GM21717 (cell line): ENCODE results near the gene NOS3.

ENCODE experiments used
- ATAC-seq: cut with Tn5 transposase; IDR thresholded peaks from one replicate; pipeline ENCODE4 v1.9.1; 2021; ENCODE audit warnings: mild to moderate bottlenecking, moderate library complexity; ENCODE audit not compliant: unreplicated experiment

Gene NOS3

DNA sequence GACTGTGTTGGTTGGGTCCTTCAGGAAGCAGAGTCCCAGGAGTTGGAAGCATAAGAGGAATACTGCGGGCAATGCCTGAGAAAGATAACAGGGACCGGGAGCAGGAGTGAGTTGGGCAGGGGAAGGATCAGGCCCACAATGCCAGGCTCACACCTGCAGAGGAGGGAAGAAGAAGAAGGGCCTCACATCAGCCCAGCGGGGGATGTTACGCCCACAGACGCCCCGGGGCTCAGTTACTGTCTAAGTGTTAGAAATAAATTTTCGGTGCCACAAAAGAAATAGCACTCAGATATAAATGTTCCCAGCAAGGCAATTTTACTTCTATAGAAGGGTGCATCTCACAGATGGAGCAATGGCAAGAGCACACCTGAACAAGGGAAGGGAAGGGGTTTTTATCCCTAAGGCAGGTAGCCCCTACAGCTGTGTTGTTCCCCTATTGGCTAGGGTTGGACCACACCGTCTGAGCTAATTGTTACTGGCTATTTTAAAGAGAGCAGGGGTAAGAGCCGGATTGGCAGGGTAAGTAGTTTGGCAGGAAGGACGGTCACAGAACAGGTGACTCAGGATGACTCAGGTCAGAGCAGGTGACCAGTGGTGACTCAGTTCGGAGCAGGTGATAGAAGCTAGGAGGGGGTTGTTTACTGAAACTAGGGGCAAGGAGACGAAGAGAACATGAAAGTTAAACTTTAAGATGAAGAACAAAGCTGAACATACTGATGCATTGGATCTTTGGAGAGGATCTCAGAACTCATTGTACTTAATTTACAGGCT lies at the start of gene NOS3:
Gene NOS3, plus strand, starts transcription at position 602 of the 771 bp plus-strand sequence. CDS start 2,787 bp downstream, outside the sequence.
- no peak for ATAC-seq

GRCh38 chr7:150941351-150942000 lies 49.3 kb upstream of the NOS3 start:
- ATAC-seq = no peak

DNA sequence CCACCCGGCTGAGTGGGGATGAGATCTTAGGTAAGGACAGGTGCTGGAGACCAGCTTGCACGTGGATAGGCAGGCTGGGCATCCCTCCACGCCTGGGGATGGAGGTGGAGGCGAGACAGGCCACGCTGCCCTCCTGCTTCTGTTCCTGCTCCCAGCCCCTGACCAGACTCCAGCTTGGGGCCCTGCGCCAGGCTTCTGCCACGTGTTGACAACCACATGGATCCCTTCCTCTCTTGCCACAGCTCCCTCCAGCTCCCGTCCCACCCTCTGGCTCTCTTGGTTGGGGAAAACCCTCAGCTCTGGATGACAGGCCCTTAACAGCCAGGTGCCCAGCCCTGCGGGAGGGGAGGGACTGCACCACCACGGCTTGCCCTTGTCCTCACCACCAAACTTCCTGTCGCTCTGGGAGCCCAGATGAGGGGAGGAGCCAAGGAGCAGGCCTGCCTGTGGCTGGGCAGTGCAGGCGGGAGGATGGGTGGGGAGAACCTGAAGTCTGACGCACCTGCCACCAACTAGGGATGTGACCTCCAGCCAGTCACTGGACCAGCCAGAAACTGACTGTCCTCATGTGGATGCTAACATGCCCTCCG lies 48.7 kb upstream of the NOS3 start:
- ATAC-seq = peak; percentile 49

DNA sequence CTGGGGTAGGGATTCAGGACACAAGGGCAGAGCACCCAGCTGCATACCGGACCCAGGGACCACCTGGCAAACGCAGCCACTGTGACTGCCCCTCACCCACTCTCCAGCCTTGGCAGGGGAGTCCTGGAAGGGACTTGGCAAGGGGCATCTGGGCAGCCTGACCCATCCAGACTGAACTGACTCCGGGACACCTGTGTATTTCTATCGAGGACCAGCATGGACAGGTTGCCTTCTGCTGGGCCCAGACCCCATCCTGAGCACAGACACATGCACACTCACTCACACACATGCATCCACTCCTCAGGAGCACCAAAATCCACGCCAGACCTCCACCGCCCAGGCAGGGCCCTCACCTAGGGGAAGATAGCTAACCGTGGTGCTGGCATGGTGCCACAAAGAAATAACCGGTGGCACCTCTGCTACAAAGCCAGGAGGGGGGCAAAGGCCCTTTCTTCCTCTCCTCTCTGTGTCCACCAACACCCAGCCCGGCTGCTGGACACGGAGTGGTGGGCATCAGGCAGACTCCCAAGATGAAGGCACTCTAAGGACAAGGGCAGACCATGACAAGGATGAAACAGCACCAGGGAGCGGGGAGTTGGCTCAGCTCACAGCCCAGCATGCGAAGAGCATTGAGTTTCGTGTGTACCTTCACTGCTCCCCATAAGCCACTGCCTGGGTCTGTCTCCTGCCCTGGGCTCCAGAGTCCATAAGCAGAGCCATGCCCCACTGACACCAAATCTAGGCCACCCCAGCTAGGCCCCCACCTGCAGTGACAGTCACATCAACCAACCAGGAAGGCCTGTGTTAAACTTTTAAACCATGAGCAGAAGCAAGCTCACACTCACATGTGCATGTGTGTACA lies 48.0 kb upstream of the NOS3 start:
- ATAC-seq = no peak

DNA sequence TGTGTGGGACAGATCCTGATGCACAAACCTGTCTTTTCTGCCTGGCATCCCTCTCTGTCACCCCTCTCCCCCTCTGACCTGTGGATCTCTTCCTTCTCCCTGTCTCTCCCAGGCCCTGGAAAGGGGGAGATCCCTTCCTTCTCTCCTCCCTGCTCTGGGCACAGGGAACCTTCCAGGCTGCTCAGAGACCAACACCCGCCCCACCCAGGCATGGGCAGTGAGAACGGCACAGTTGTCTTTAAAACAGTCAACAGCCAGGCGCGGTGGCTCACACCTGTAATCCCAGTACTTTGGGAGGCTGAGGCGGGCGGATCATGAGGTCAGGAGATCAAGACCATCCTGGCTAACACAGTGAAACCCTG lies 47.4 kb upstream of the NOS3 start:
- no peak for ATAC-seq

DNA sequence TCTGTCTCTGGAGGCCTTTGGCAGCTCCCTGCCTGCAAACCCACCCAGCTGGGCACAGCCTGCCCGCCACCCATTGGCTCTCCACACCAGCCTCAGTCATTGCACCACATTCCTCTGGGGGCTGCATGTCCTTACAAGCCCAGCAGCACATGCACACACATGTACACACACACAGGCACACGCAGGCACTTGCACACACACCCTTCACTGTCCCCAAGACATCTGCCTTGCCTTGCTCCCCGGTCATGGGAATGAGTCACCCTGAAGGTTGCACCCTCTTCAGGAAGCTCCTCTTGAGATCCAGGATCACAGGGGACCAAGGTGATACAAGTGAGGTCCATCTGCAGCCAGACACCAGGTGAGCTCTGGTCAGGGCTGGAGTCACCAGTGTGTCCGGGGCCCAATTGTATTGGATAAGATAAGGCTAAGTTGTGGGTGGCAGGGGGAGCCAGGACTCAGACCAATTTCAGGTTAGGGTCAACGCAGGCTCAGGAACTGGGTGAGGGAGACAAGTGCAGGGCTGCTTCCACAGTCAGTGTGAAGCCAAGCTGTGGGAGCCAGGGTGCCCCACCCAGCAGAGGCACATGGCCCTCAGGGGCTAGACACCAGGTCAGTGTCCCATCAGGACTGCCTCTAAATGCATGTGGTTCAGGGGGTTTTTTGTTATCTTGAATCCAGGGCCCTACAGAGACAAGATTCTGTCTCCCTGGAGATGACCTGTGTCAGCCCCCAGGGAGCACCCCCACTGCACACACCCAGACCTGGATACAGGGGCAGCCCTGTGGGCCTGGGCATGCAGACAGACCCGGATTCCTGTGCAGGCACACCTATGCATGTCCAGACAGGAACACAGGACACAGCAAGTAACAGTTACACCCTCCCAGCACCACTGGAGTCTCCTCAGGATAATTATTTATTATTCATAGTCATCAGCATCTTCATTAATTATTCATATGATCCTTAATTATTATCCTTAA lies 46.5 kb upstream of the NOS3 start:
- ATAC-seq = no peak

- ATAC-seq = no peak
Observed at GRCh38 chr7:150945171-150945852, 45.5 kb upstream of the NOS3 start.

DNA sequence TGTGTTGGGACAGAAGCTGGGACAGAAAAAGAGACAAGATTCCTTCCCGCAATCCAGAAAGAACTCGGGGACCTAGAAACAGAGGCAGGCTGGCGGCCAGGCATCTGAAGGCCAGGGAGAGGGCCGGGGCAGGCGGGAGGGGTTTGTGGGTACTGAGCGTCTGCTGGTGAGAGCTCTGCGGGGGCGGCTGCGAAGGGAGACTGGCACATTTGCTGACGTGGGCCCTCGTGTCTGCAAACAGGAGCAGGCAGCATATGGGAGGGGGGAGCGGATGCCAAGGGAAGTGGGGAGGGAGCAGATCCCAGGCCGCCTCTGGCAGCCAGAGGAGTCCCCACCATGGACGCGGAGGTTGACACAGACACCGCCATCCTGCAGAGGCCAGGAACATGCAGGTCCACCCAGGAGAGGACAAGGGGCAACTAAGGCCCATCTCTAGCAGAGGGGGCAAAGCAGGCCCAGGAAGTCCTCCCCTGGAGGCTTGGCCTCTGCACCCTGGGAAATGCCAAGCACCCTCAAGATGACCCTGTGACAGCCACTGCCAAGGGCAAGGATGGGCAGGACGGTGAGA lies 44.9 kb upstream of the NOS3 start:
- ATAC-seq = no peak

- no peak for ATAC-seq
Observed at GRCh38 chr7:150946421-150947240, 44.2 kb upstream of the NOS3 start.

- no peak for ATAC-seq
Observed at GRCh38 chr7:150947241-150947745, 43.5 kb upstream of the NOS3 start.

- no peak for ATAC-seq
Observed at GRCh38 chr7:150947761-150948651, 42.8 kb upstream of the NOS3 start.

DNA sequence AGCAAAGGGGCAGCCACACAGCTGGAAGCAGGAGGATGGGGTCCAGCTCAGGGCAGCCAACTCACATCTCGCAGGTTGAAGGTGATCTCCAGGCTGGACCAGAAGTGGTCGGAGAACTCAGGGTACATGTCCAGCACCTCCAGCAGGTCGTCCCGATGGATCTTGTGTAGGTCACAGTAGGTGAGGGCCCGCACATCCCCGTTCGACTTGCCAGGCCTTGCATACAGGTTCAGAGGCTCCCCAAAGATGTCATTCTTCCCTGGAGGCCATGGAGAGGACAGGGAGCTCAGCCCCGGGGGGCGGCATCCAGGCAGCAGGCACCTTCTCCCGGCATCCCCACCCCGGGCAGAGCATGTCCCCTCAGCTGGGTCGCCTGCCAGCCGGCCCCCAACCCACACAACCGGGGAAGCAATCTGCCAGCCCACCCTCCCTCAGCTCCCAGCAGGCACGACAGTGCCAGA lies 42.0 kb upstream of the NOS3 start:
- no peak for ATAC-seq

GRCh38 chr7:150949564-150949963 lies 41.3 kb upstream of the NOS3 start:
- ATAC-seq = no peak

GRCh38 chr7:150949971-150950491 lies 40.8 kb upstream of the NOS3 start:
- no peak for ATAC-seq

GRCh38 chr7:150950496-150951180 lies 40.2 kb upstream of the NOS3 start:
- no peak for ATAC-seq

DNA sequence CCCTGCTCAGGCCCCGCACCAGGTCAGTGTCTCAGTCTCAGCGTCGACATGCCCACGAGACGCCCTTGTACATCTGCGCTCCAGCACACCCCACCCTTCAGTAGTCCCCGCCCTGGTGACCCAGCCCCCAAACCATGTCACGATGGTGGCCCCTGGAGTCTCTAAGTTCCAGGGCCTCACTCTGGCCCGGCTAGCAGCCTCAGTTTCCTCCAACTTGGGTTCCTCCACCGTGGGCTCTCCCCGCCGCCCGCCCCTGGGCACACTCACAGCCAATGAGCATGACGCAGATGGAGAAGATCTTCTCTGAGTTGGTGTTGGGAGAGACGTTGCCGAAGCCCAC lies 39.7 kb upstream of the NOS3 start:
- ATAC-seq = no peak
